GM12878 (cell line): Measurements from ENCODE around the gene NOTCH1. TPM values are rescaled to one million over a fixed set of nuclear protein-coding genes. Genes with fewer than 3 reads are reported as not detected.

Source experiments
- ATAC-seq: fragments of 200-7000 bp; cut with Tn5 transposase; 3 replicates; pipeline ENCODE4 v1.9.1; 2020; ENCODE audit warnings: mild to moderate bottlenecking, moderate library complexity
- BruUV-seq: library from RNA; stranded (reverse); fragments of 400-500 nt; replicated peaks from 2 replicates; lab custom pipeline; 2021; lab: Mats Ljungman, UMichigan
- CTCF ChIA-PET: fragments of 300-600 bp; sonication (Branson Sonifier 250); formaldehyde crosslinking; extraction: SDS; loops from one replicate; lab custom pipeline; 2021; ENCODE audit warnings: inconsistent platforms; lab: Yijun Ruan, JAX
- POLR2A ChIA-PET: fragments of 350-600 bp; formaldehyde crosslinking; extraction: SDS; loops from one replicate; lab custom pipeline; 2021; ENCODE audit warnings: inconsistent platforms; lab: Charles Lee
- RAD21 ChIA-PET: fragments of 300-600 bp; sonication (Branson Sonifier 250); formaldehyde crosslinking; loops from one replicate; lab custom pipeline; 2023; ENCODE audit warnings: antibody characterized with exemption; ENCODE audit not compliant: unreplicated experiment; lab: Charles Lee
- SMC1A ChIA-PET: fragments of 300-600 bp; sonication (Branson Sonifier 250); formaldehyde crosslinking; loops from one replicate; lab custom pipeline; 2023; ENCODE audit not compliant: unreplicated experiment, uncharacterized antibody; lab: Charles Lee
- DNase-seq: peaks from one replicate; pipeline ENCODE4 v3.0.0-alpha.2; 2011; ENCODE audit warnings: low read depth, low spot score
- FAIRE-seq: peaks from 3 replicates; lab custom pipeline; 2011; peaks lifted over from hg19 to GRCh38; lab: Jason Lieb, UNC
- H2AFZ ChIP-seq: 2 replicates; pipeline ENCODE4 v1.6.0; 2011; ENCODE audit warnings: low read depth, low read length, control low read depth; ENCODE audit not compliant: control insufficient read depth
- H3K27ac ChIP-seq: 2 replicates; pipeline ENCODE4 v1.5.1; 2011; ENCODE audit warnings: control low read depth; ENCODE audit not compliant: control insufficient read depth, insufficient read depth
- H3K27me3 ChIP-seq, 2 experiments: replicated peaks in 1 of 2; 2 replicates each; pipeline versions ENCODE4 v1.6.0 to v1.6.1; 2011; ENCODE audit warnings: low read length in 1 of 2; ENCODE audit not compliant: control insufficient read depth in 2 of 2, insufficient read depth in 2 of 2
- H3K36me3 ChIP-seq, 2 experiments: 2 replicates each; pipeline ENCODE4 v1.5.1; 2011; ENCODE audit warnings: low read length in 1 of 2; ENCODE audit not compliant: control insufficient read depth in 2 of 2, insufficient read depth in 2 of 2
- H3K4me1 ChIP-seq: 2 replicates; pipeline ENCODE4 v1.6.1; 2011; ENCODE audit warnings: mild to moderate bottlenecking, low read length, moderate library complexity, mixed read lengths; ENCODE audit not compliant: control insufficient read depth, insufficient read depth
- H3K4me2 ChIP-seq: 2 replicates; pipeline ENCODE4 v1.6.0; 2011; ENCODE audit warnings: control low read depth; ENCODE audit not compliant: control insufficient read depth, insufficient read depth
- H3K4me3 ChIP-seq: fragments of 200-600 bp; sonication (generic); 2 replicates; pipeline ENCODE4 v1.5.1; 2016
- H3K79me2 ChIP-seq: 2 replicates; pipeline ENCODE4 v1.6.0; 2011; ENCODE audit warnings: low read length; ENCODE audit not compliant: control insufficient read depth, insufficient read depth
- H3K9ac ChIP-seq: 2 replicates; pipeline ENCODE4 v1.8.0; 2011; ENCODE audit warnings: low read length, control low read depth, mixed read lengths; ENCODE audit not compliant: control insufficient read depth, insufficient read depth
- H3K9me3 ChIP-seq: replicated peaks from 3 replicates; pipeline ENCODE4 v1.5.1; 2011; ENCODE audit warnings: mild to moderate bottlenecking, low read length; ENCODE audit not compliant: control insufficient read depth, insufficient read depth
- H4K20me1 ChIP-seq: 2 replicates; pipeline ENCODE4 v1.6.0; 2011; ENCODE audit not compliant: control insufficient read depth, insufficient read depth
- ATF3 ChIP-seq: IDR thresholded peaks from 2 replicates; pipeline ENCODE4 v1.6.1; 2011; ENCODE audit warnings: low read depth, mild to moderate bottlenecking, low read length, moderate library complexity, borderline replicate concordance; ENCODE audit errors: extremely low read depth
- HDAC6 ChIP-seq: fragments of 200-600 bp; sonication (generic); IDR thresholded peaks from one replicate; pipeline ENCODE4 v1.8.0; 2017; ENCODE audit warnings: antibody characterized with exemption; ENCODE audit not compliant: unreplicated experiment
- MAX ChIP-seq: IDR thresholded peaks from 2 replicates; pipeline ENCODE4 v1.6.1; 2012; ENCODE audit warnings: low read depth, low read length, improper control_type of control experiment
- MEF2B ChIP-seq: fragments of 450-650 bp; IDR thresholded peaks from 2 replicates; pipeline ENCODE4 v1.6.1; 2018; ENCODE audit warnings: mild to moderate bottlenecking, moderate library complexity; ENCODE audit not compliant: partially characterized antibody, poor library complexity, severe bottlenecking
- RBBP5 ChIP-seq: fragments of 200-600 bp; sonication (generic); conservative IDR thresholded peaks from 2 replicates; pipeline ENCODE4 v1.6.1; 2016
- SMAD5 ChIP-seq: IDR thresholded peaks from 2 replicates; pipeline ENCODE4 v1.6.1; 2016; ENCODE audit warnings: antibody characterized with exemption, low read depth
- SREBF1 ChIP-seq: IDR thresholded peaks from 2 replicates; pipeline ENCODE4 v1.6.1; 2012; ENCODE audit warnings: mild to moderate bottlenecking, low read length
- USF2 ChIP-seq: IDR thresholded peaks from 2 replicates; pipeline ENCODE4 v1.6.1; 2011; ENCODE audit warnings: low read depth, low read length, improper control_type of control experiment, borderline replicate concordance
- ZBTB4 ChIP-seq: fragments of 450-650 bp; formaldehyde crosslinking; IDR thresholded peaks from 2 replicates; pipeline ENCODE4 v1.4.0; 2022; ENCODE audit warnings: mild to moderate bottlenecking, moderate library complexity
- ZNF217 ChIP-seq: fragments of 450-650 bp; IDR thresholded peaks from 2 replicates; pipeline ENCODE4 v1.6.1; 2017; ENCODE audit warnings: antibody characterized with exemption, mild to moderate bottlenecking
- WGBS: methylation state at CpG from one replicate; pipeline ENCODE4 v1.1.6; 2016; ENCODE audit warnings: low lambda C conversion rate; ENCODE audit not compliant: insufficient replicate concordance, insufficient coverage; ENCODE audit errors: missing lambda C conversion rate; 5-methylcytosine and 5-hydroxymethylcytosine counted together
- in situ Hi-C: fragments of 300-500 bp; cut with MboI; formaldehyde crosslinking; loops from 9 replicates; pipeline ENCODE4 v1.14.3; 2018; ENCODE audit warnings: mixed read lengths
- intact Hi-C: fragments of 100-400 bp; cut with micrococcal nuclease; formaldehyde crosslinking; loops from one replicate; pipeline ENCODE4 v1.14.2; 2022; ENCODE audit not compliant: unreplicated experiment
- polyA plus RNA-seq, 11 experiments: library from polyadenylated mRNA; depleted of rRNA in 4 of 11; unstranded in 6 of 11; stranded (reverse) in 5 of 11; fragments of >200 nt; fragmentation: Nextera tagmentation in 4 of 11; fragmentation: Illumina TruSeq in 1 of 11; extraction: Ambion mirVana in 4 of 11; extraction: Trizol in 1 of 11; gene quantifications; 1 replicate in 1 of 11; 2 replicates in 10 of 11; pipeline versions ENCODE4 v1.2.1 to v1.2.3, GENCODE V29; 2011 to 2016; ENCODE audit warnings: inconsistent platforms in 2 of 11, missing spikeins in 2 of 11, low read depth in 1 of 11
- total RNA-seq, 4 experiments: library from RNA; depleted of rRNA in 3 of 4; stranded (reverse); fragments of >200 nt in 3 of 4; fragmentation: Illumina TruSeq in 1 of 4; extraction: Trizol in 1 of 4; gene quantifications; 2 replicates each; pipeline versions ENCODE4 v1.2.1 to v1.2.3, GENCODE V29; 2013 to 2021

NOTCH1 gene
- total and polyA plus RNA-seq, 10 of the 15 experiments (the other 5 are each of a cell fraction or from before 2014, with no cell fraction given), result 0.02 to 40.0 (median 3.7) TPM

GRCh38 chr9:136578915-136579649, 33.2 kb upstream of the NOTCH1 start (continued):
- no peak for TF ChIP-seq ATF3
- TF ChIP-seq RBBP5, result no peak
- TF ChIP-seq, all 136 proteins: peak for 3

GRCh38 chr9:136578626-136578914, 32.7 kb upstream of the NOTCH1 start:
- H3K4me3 ChIP-seq, result no peak overlapping the region

More at GRCh38 chr9:136578626-136578914, 32.7 kb upstream of the NOTCH1 start:
- H3K9me3 ChIP-seq, result no peaks in the 10 kb centered on the region; the same call in 2 of the 3 replicates
- no peak overlapping the region for H3K4me2 ChIP-seq
- no peak overlapping the region for H3K27ac ChIP-seq
- ChIA-PET CTCF (interaction anchor here (1.4 kb wide), 1 partner anchor 52 kb away, joined by 4 read pairs; no protein-coding TSS in a partner anchor), POLR2A (interaction anchor here (0.5 to 0.6 kb wide), 4 partner anchors 28 to 122 kb away, joined by 3 read pairs; no protein-coding TSS in a partner anchor), SMC1A (interaction anchor here (1.0 to 2.0 kb wide), 2 partner anchors 15 to 21 kb away, joined by 3 to 10 read pairs; no protein-coding TSS in a partner anchor), RAD21 (no interaction called here)
- intact Hi-C loops (no loop called here), in situ Hi-C loops (no loop called here)
- no peak overlapping the region for H2AFZ ChIP-seq
- H3K4me1 ChIP-seq, result peaks cover 9% of the 10 kb centered on the region
- 2% methylated on average over 7 of the region's 7 CpGs for WGBS
- FAIRE-seq, result no peak
- ATAC-seq, result no peak
- H3K79me2 ChIP-seq, result no peaks in the 10 kb centered on the region
- no peak overlapping the region for H3K9ac ChIP-seq
- no TSS peak for BruUV-seq
- TF ChIP-seq ZNF217, result no peak
- no peak for TF ChIP-seq USF2
- no peak for TF ChIP-seq SMAD5
- TF ChIP-seq MEF2B, result no peak
- no peak for TF ChIP-seq ZBTB4
- TF ChIP-seq HDAC6, result no peak
- TF ChIP-seq MAX, result no peak
- no peak for TF ChIP-seq SREBF1
- DNase-seq, result no peak
- H3K36me3 ChIP-seq, result no peaks in the 10 kb centered on the region
- no peaks in the 10 kb centered on the region for H4K20me1 ChIP-seq
- no peaks in the 10 kb centered on the region for H3K27me3 ChIP-seq
